ENCODE data around the gene SERPINB12. TPM values are rescaled to one million over a fixed set of nuclear protein-coding genes. Genes with fewer than 3 reads are reported as not detected.

SERPINB12 gene
- total RNA-seq = not detected

GRCh38 chr18:63542069-63542468 lies at the start of gene SERPINB12:
TSS of gene SERPINB12 (plus strand) at chr18:63542369. CDS start at chr18:63556160, 13,791 bp downstream.
- Mint-ChIP-seq H3K4me3 (no peak within 1 kb of the TSS), H3K4me1 (ENCODE audit: low read depth) (no peaks in the 10 kb centered on the region), H3K27me3 (ENCODE audit: low read depth) (peaks cover 12% of the 10 kb centered on the region), H3K9me3 (no peaks in the 10 kb centered on the region), H3K27ac (no peak within 1 kb of the TSS), H3K36me3 (ENCODE audit: low read depth) (no peaks in the 10 kb centered on the region)
- intact Hi-C loops (cut with micrococcal nuclease) = no loop called here
- CTCF ChIA-PET = no interaction called here
- no peak for DNase-seq

GRCh38 chr18:63492851-63493250 lies 49.3 kb upstream of the SERPINB12 start:
- Mint-ChIP-seq H3K4me3 (no peak overlapping the region), H3K4me1 (ENCODE audit: low read depth) (no peaks in the 10 kb centered on the region), H3K36me3 (ENCODE audit: low read depth) (no peaks in the 10 kb centered on the region), H3K27me3 (ENCODE audit: low read depth) (peaks cover 3% of the 10 kb centered on the region), H3K27ac (no peak overlapping the region), H3K9me3 (no peaks in the 10 kb centered on the region)
- intact Hi-C loops (cut with micrococcal nuclease) = no loop called here
- DNase-seq = no peak
- CTCF ChIA-PET = interaction anchor here (0.5 to 2.5 kb wide), 3 partner anchors 12 to 19 kb away, joined by 5 to 13 read pairs (median 7); no protein-coding TSS in a partner anchor

GRCh38 chr18:63495675-63496074 lies 46.5 kb upstream of the SERPINB12 start:
- DNase-seq = no peak
- Mint-ChIP-seq H3K4me1 (ENCODE audit: low read depth) (no peaks in the 10 kb centered on the region), H3K9me3 (no peaks in the 10 kb centered on the region), H3K36me3 (ENCODE audit: low read depth) (no peaks in the 10 kb centered on the region), H3K4me3 (no peak overlapping the region), H3K27me3 (ENCODE audit: low read depth) (peaks cover 3% of the 10 kb centered on the region), H3K27ac (no peak overlapping the region)
- CTCF ChIA-PET = interaction anchor here (1.3 to 1.4 kb wide), 2 partner anchors 11 to 15 kb away, joined by 5 to 7 read pairs; no protein-coding TSS in a partner anchor
- intact Hi-C loops (cut with micrococcal nuclease) = no loop called here

GRCh38 chr18:63505566-63506335 lies 36.4 kb upstream of the SERPINB12 start:
- Mint-ChIP-seq H3K36me3 (ENCODE audit: low read depth) (no peaks in the 10 kb centered on the region), H3K4me3 (no peak overlapping the region), H3K27ac (no peak overlapping the region), H3K4me1 (ENCODE audit: low read depth) (no peaks in the 10 kb centered on the region), H3K27me3 (ENCODE audit: low read depth) (peaks cover 28% of the 10 kb centered on the region), H3K9me3 (no peaks in the 10 kb centered on the region)
- CTCF ChIA-PET = interaction anchor here (0.6 to 5.8 kb wide), 8 partner anchors 9 to 490 kb away, joined by 3 to 42 read pairs (median 6); no protein-coding TSS in a partner anchor
- DNase-seq = peak; percentile 64
- intact Hi-C loops (cut with micrococcal nuclease) = loop anchor here (1.0 kb wide), 1 partner anchor 165 kb away; no protein-coding TSS in a partner anchor

GRCh38 chr18:63506336-63506646 lies 35.9 kb upstream of the SERPINB12 start:
- CTCF ChIA-PET = interaction anchor here (1.0 to 5.8 kb wide), 7 partner anchors 8 to 490 kb away, joined by 3 to 42 read pairs (median 7); no protein-coding TSS in a partner anchor
- intact Hi-C loops (cut with micrococcal nuclease) = loop anchor here (1.0 kb wide), 1 partner anchor 166 kb away; no protein-coding TSS in a partner anchor

GRCh38 chr18:63508596-63508995 lies 33.6 kb upstream of the SERPINB12 start:
- no peak overlapping the region for H3K4me3 Mint-ChIP-seq
- CTCF ChIA-PET = interaction anchor here (5.8 kb wide), 1 partner anchor 9 kb away, joined by 42 read pairs; no protein-coding TSS in a partner anchor
- H3K27ac Mint-ChIP-seq = no peak overlapping the region
- H3K27me3 Mint-ChIP-seq (ENCODE audit: low read depth) = peaks cover 29% of the 10 kb centered on the region
- H3K4me1 Mint-ChIP-seq (ENCODE audit: low read depth) = no peaks in the 10 kb centered on the region
- H3K36me3 Mint-ChIP-seq (ENCODE audit: low read depth) = no peaks in the 10 kb centered on the region
- H3K9me3 Mint-ChIP-seq = no peaks in the 10 kb centered on the region
- DNase-seq = no peak
- intact Hi-C loops (cut with micrococcal nuclease) = no loop called here

More at GRCh38 chr18:63506336-63506646, 35.9 kb upstream of the SERPINB12 start:
- Mint-ChIP-seq H3K27ac (no peak overlapping the region), H3K9me3 (no peaks in the 10 kb centered on the region), H3K4me1 (ENCODE audit: low read depth) (no peaks in the 10 kb centered on the region), H3K4me3 (no peak overlapping the region), H3K36me3 (ENCODE audit: low read depth) (no peaks in the 10 kb centered on the region), H3K27me3 (ENCODE audit: low read depth) (peaks cover 29% of the 10 kb centered on the region)
- no peak for DNase-seq

GRCh38 chr18:63511285-63511684 lies 30.9 kb upstream of the SERPINB12 start:
- intact Hi-C loops (cut with micrococcal nuclease) = no loop called here
- H3K27me3 Mint-ChIP-seq (ENCODE audit: low read depth) = peaks cover 18% of the 10 kb centered on the region
- CTCF ChIA-PET = interaction anchor here (0.6 to 3.1 kb wide), 17 partner anchors 8 to 1603 kb away, joined by 3 to 16 read pairs (median 5); no protein-coding TSS in a partner anchor

GRCh38 chr18:63514326-63514725 lies 27.8 kb upstream of the SERPINB12 start:
- Mint-ChIP-seq H3K4me1 (ENCODE audit: low read depth) (no peaks in the 10 kb centered on the region), H3K27ac (no peak overlapping the region), H3K9me3 (no peaks in the 10 kb centered on the region), H3K4me3 (no peak overlapping the region), H3K27me3 (ENCODE audit: low read depth) (peaks cover 12% of the 10 kb centered on the region), H3K36me3 (ENCODE audit: low read depth) (no peaks in the 10 kb centered on the region)
- intact Hi-C loops (cut with micrococcal nuclease) = no loop called here
- DNase-seq = no peak
- CTCF ChIA-PET = interaction anchor here (1.3 to 7.4 kb wide), 3 partner anchors 8 to 64 kb away, joined by 4 to 78 read pairs (median 4); no protein-coding TSS in a partner anchor

More at GRCh38 chr18:63511285-63511684, 30.9 kb upstream of the SERPINB12 start:
- no peak overlapping the region for H3K4me3 Mint-ChIP-seq
- peak; percentile 34 for DNase-seq
- H3K4me1 Mint-ChIP-seq (ENCODE audit: low read depth) = no peaks in the 10 kb centered on the region
- H3K36me3 Mint-ChIP-seq (ENCODE audit: low read depth) = no peaks in the 10 kb centered on the region
- no peak overlapping the region for H3K27ac Mint-ChIP-seq
- H3K9me3 Mint-ChIP-seq = no peaks in the 10 kb centered on the region

- intact Hi-C loops (cut with micrococcal nuclease) = loop anchor here (5.0 kb wide), 1 partner anchor 162 kb away; no protein-coding TSS in a partner anchor
- CTCF ChIA-PET = interaction anchor here (0.6 to 7.4 kb wide), 3 partner anchors 9 to 98 kb away, joined by 4 to 78 read pairs (median 5); no protein-coding TSS in a partner anchor
Observed at GRCh38 chr18:63514888-63515678, 27.1 kb upstream of the SERPINB12 start.

GRCh38 chr18:63515801-63516200 lies 26.4 kb upstream of the SERPINB12 start:
- H3K27ac Mint-ChIP-seq = no peak overlapping the region
- CTCF ChIA-PET = interaction anchor here (0.8 to 7.4 kb wide), 4 partner anchors 10 to 420 kb away, joined by 3 to 78 read pairs (median 30); no protein-coding TSS in a partner anchor
- H3K36me3 Mint-ChIP-seq (ENCODE audit: low read depth) = no peaks in the 10 kb centered on the region
- H3K9me3 Mint-ChIP-seq = no peaks in the 10 kb centered on the region
- peaks cover 7% of the 10 kb centered on the region for H3K27me3 Mint-ChIP-seq (ENCODE audit: low read depth)
- intact Hi-C loops (cut with micrococcal nuclease) = loop anchor here (5.0 kb wide), 1 partner anchor 162 kb away; no protein-coding TSS in a partner anchor
- H3K4me3 Mint-ChIP-seq = no peak overlapping the region
- no peaks in the 10 kb centered on the region for H3K4me1 Mint-ChIP-seq (ENCODE audit: low read depth)
- no peak for DNase-seq

More at GRCh38 chr18:63514888-63515678, 27.1 kb upstream of the SERPINB12 start:
- Mint-ChIP-seq H3K36me3 (ENCODE audit: low read depth) (no peaks in the 10 kb centered on the region), H3K4me3 (no peak overlapping the region), H3K4me1 (ENCODE audit: low read depth) (no peaks in the 10 kb centered on the region), H3K9me3 (no peaks in the 10 kb centered on the region), H3K27me3 (ENCODE audit: low read depth) (peaks cover 9% of the 10 kb centered on the region), H3K27ac (no peak overlapping the region)
- DNase-seq = no peak

- intact Hi-C loops (cut with micrococcal nuclease) = loop anchor here (1.0 to 5.0 kb wide), 8 partner anchors 60 to 476 kb away; no protein-coding TSS in a partner anchor
- CTCF ChIA-PET = interaction anchor here (0.5 to 7.4 kb wide), 45 partner anchors 8 to 1679 kb away, joined by 3 to 78 read pairs (median 4); no protein-coding TSS in a partner anchor
Observed at GRCh38 chr18:63518178-63519012, 23.8 kb upstream of the SERPINB12 start.

More at GRCh38 chr18:63518178-63519012, 23.8 kb upstream of the SERPINB12 start:
- H3K4me1 Mint-ChIP-seq (ENCODE audit: low read depth) = no peaks in the 10 kb centered on the region
- no peak overlapping the region for H3K27ac Mint-ChIP-seq
- H3K4me3 Mint-ChIP-seq = no peak overlapping the region
- H3K9me3 Mint-ChIP-seq = no peaks in the 10 kb centered on the region
- DNase-seq = peak; percentile 79
- H3K36me3 Mint-ChIP-seq (ENCODE audit: low read depth) = no peaks in the 10 kb centered on the region
- H3K27me3 Mint-ChIP-seq (ENCODE audit: low read depth) = peaks cover 8% of the 10 kb centered on the region

All from activated naive CD4-positive, alpha-beta T cell treated with anti-CD3 and anti-CD28 coated beads for 36 hours (primary cell).